Transverse colon (tissue), 4 donors: ENCODE data around the gene C20orf202.

Experiments used
- POLR2AphosphoS5 ChIP-seq, 3 donors: sonication (generic); formaldehyde crosslinking; IDR thresholded peaks; one replicate each; pipeline ENCODE4 v1.6.1; 2016; ENCODE audit warnings: antibody characterized with exemption in 3 of 3
- TF ChIP-seq, protein P1 (sequence below), 5 experiments: fragments of 200-600 bp in 3 of 5; fragments of 450-650 bp in 2 of 5; sonication (generic) in 3 of 5; IDR thresholded peaks; 1 replicate in 2 of 5; 2 replicates in 3 of 5; pipeline ENCODE4 v1.5.1; 2016 to 2017; ENCODE audit warnings: antibody characterized with exemption in 5 of 5, inconsistent platforms in 3 of 5, mild to moderate bottlenecking in 2 of 5, moderate library complexity in 1 of 5

DNA sequence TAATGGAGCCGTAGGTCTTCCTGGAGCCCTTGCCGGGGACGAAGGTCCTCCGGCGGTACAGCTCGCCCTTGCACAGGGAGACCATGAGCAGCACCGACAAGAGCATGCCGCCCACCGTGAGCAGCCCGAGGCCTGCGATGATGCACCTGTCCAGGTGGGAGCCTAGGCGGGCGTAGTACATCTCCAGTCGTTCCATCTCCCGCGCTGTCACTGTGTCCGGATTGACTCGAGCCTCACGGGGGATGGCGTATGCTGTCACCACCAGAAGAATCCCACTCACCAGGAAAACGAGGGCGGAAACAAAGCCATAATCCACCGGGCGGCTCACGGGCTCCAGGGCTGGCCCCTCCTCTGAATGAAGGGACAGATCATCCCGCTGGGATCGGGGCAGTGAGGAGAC, 22.3 kb upstream of the C20orf202 start:
- TF ChIP-seq, protein P1, sequence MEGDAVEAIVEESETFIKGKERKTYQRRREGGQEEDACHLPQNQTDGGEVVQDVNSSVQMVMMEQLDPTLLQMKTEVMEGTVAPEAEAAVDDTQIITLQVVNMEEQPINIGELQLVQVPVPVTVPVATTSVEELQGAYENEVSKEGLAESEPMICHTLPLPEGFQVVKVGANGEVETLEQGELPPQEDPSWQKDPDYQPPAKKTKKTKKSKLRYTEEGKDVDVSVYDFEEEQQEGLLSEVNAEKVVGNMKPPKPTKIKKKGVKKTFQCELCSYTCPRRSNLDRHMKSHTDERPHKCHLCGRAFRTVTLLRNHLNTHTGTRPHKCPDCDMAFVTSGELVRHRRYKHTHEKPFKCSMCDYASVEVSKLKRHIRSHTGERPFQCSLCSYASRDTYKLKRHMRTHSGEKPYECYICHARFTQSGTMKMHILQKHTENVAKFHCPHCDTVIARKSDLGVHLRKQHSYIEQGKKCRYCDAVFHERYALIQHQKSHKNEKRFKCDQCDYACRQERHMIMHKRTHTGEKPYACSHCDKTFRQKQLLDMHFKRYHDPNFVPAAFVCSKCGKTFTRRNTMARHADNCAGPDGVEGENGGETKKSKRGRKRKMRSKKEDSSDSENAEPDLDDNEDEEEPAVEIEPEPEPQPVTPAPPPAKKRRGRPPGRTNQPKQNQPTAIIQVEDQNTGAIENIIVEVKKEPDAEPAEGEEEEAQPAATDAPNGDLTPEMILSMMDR (IDR thresholded peaks at IDR 0.05) = no peak
- no peak for TF ChIP-seq POLR2AphosphoS5 (IDR thresholded peaks at IDR 0.05)
